Lower leg skin (tissue), 4 donors: ENCODE results near the gene BCL11A. TPM values are rescaled to one million over a fixed set of nuclear protein-coding genes. Genes with fewer than 3 reads are reported as not detected.

Source experiments
- DNase-seq, 2 donors: peaks; one replicate each; pipeline ENCODE4 v3.0.0-alpha.2; 2019; ENCODE audit warnings: low spot score in 2 of 2
- H3K4me3 ChIP-seq: fragments of 200-600 bp; sonication (generic); 2 replicates; pipeline ENCODE4 v1.5.1; 2017; ENCODE audit warnings: mild to moderate bottlenecking, low read depth; ENCODE audit not compliant: poor library complexity, severe bottlenecking
- CTCF ChIP-seq, 3 donors: fragments of 450-650 bp; IDR thresholded peaks; one replicate each; pipeline ENCODE4 v1.5.1; 2016; ENCODE audit warnings: antibody characterized with exemption in 3 of 3, mild to moderate bottlenecking in 3 of 3, moderate library complexity in 2 of 3
- POLR2A ChIP-seq, 2 donors: fragments of 450-650 bp; IDR thresholded peaks; one replicate each; pipeline ENCODE4 v1.6.1; 2016 to 2017; ENCODE audit warnings: antibody characterized with exemption in 2 of 2, mild to moderate bottlenecking in 1 of 2, moderate library complexity in 1 of 2
- WGBS, 2 donors: methylation state at CpG; one replicate each; pipeline ENCODE4 v1.1.5; 2018; 5-methylcytosine and 5-hydroxymethylcytosine counted together
- intact Hi-C: fragments of 100-400 bp; cut with DNase I; formaldehyde crosslinking; loops from one replicate; pipeline ENCODE4 v1.15.0; 2023; ENCODE audit warnings: low total_unique reads
- total RNA-seq, 4 donors: library from RNA; depleted of rRNA; stranded (reverse); fragments of >200 nt; gene quantifications; one replicate each; pipeline ENCODE4 v1.1.0, GENCODE V29; 2016

Gene BCL11A
- total RNA-seq, 4 donors from 2014 or later: 62.8 to 94.4 (median 71.5) TPM

- intact Hi-C loops: no loop called here
- WGBS, 2 donors: 88 to 94% methylated on average over 3 of the region's 3 CpGs
- TF ChIP-seq POLR2A (IDR thresholded peaks at IDR 0.05) (no peak), CTCF (IDR thresholded peaks at IDR 0.05) (no peak)
- H3K4me3 ChIP-seq: no peak overlapping the region
- no peak for DNase-seq
Measured at GRCh38 chr2:60440079-60440766, 113.2 kb downstream of the BCL11A start.

GRCh38 chr2:60439219-60439974 is 114.1 kb downstream of the BCL11A start:
- WGBS, 2 donors: 56 to 68% methylated on average over 20 of the region's 20 CpGs
- intact Hi-C loops: no loop called here
- DNase-seq: peak in 1 of 2 donors; percentile 27
- TF ChIP-seq CTCF (IDR thresholded peaks at IDR 0.05): no peak
- no peak for TF ChIP-seq POLR2A (IDR thresholded peaks at IDR 0.05)
- H3K4me3 ChIP-seq: no peak overlapping the region

GRCh38 chr2:60438653-60439052 is 114.8 kb downstream of the BCL11A start:
- 92 to 93% methylated on average over 6 of the region's 6 CpGs for WGBS, 2 donors
- intact Hi-C loops: no loop called here
- DNase-seq: no peak
- TF ChIP-seq CTCF (IDR thresholded peaks at IDR 0.05): no peak
- no peak for TF ChIP-seq POLR2A (IDR thresholded peaks at IDR 0.05)
- H3K4me3 ChIP-seq: no peak overlapping the region

GRCh38 chr2:60438131-60438530 is 115.3 kb downstream of the BCL11A start:
- intact Hi-C loops: no loop called here
- DNase-seq: no peak
- TF ChIP-seq CTCF (IDR thresholded peaks at IDR 0.05) (no peak), POLR2A (IDR thresholded peaks at IDR 0.05) (no peak)
- H3K4me3 ChIP-seq: no peak overlapping the region
- 87 to 90% methylated on average over 4 of the region's 4 CpGs for WGBS, 2 donors

GRCh38 chr2:60437080-60437696 is 116.3 kb downstream of the BCL11A start:
- WGBS, 2 donors: 68 to 77% methylated on average over 7 of the region's 7 CpGs
- intact Hi-C loops: no loop called here
- H3K4me3 ChIP-seq: no peak overlapping the region
- no peak for DNase-seq
- no peak for TF ChIP-seq CTCF (IDR thresholded peaks at IDR 0.05)
- TF ChIP-seq POLR2A (IDR thresholded peaks at IDR 0.05): no peak
